HG03045 (cell line): ENCODE measurements around the gene SPATA13.
A peak's percentile ranks its signal among the peaks of the same experiment; 100 is the strongest.

Source experiments
- ATAC-seq: cut with Tn5 transposase; IDR thresholded peaks from one replicate; pipeline ENCODE4 v1.9.1; 2021; ENCODE audit warnings: mild to moderate bottlenecking, moderate library complexity; ENCODE audit not compliant: unreplicated experiment

The SPATA13 gene

DNA sequence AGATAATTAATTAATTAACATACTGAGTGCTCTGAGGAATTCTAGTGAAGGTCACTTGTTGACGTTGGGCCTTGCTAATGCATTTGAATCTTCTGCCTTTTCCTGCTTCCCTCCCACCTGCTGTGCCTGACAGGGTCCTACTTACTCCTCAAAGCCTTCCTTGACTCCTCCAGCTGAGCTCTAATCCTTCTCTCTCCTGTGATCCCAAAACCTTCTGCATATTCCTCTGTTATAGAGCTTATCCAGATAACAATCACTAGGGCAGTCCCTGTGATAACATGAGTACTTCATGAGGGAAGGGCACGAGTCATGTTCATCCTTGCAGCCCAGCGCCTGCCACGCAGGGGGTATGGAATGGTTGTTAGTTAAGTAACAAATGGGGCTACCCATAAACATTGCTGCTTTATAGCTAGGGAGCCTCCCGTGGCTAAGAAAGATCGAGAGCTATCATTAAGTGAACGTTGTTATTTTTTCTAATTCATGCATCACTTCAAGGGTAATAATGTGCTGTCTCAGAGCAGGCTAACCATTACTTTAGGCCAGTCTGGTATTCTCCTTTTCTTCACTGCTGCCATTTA is 19.1 kb upstream of the SPATA13 start:
- no peak for ATAC-seq

DNA sequence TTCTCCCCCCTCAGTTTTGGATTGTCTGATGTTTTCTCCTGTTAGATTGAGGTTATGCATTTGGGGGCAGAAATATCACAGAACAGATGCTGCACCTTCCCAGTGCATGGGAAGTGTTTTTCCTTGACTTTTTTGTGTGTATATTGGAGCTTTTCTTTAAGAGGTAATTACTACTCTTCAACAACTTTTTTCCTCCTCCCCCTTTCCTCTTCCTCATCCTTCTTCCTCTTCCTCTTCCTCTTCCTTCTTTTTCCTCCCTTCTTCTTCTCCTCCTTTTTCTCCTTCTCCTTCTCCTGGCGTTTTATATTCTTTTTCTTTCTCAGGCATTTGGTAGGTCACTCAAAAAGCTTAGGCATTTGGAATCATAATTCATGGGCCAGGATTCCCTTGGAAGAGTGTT is 18.1 kb upstream of the SPATA13 start:
- no peak for ATAC-seq

DNA sequence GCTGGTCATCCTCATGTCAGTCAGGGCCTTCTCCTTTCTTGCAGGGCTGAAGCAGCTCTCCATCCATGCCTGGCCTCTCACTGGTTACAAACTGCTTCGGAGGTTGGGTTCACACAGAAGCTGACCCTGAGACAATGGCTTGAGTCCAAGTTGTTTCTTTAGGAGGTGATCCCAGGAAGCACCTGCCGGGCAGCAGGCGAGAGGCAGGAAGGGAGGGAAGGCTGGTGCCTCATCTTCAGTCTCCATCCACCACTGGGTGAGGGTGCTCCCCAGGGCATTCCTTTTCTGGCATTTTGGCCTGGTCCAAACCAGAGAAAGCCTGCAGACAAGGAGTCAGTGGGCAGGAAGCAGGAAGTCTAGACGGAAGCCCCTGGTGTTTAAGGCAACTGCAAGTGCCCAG is 17.6 kb upstream of the SPATA13 start:
- no peak for ATAC-seq

DNA sequence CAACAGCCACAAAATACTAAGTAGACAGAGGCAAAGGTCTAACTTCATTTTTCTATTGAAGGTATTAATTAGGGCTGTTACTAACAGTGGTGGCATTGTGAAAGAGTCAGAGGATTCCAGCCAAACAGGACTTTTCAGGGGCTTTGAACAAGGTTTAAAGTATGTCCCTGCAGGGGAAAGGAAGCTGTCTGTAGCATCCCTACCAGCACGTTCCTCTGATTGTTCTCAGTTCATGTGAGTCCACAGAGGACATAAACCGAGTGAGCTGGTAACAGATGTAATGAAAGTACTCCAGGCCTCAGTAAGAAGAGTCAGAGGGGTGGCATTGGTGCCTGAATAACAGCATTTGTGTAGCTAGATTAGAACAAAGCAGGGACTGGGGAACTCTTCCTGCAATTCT is 15.3 kb upstream of the SPATA13 start:
- ATAC-seq = no peak

DNA sequence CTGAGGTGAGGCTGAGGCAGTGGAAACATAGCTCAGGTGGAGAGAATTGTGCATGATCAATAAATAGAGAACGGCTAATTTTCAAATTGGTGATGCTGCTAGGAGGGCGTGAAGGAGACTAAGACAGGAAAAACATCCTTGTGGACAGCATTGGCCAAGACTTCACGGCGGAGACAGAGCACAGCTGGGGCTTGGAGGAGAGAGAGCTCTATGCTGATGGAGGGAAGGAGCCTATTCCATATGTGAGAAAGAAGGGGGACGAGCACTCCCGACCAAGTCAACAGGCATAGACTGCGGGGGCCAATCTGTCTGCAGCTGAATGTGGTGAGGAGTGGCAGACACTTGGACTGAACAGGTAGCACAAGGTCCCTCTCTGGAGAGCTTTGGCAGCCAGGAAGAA is 14.8 kb upstream of the SPATA13 start:
- no peak for ATAC-seq

DNA sequence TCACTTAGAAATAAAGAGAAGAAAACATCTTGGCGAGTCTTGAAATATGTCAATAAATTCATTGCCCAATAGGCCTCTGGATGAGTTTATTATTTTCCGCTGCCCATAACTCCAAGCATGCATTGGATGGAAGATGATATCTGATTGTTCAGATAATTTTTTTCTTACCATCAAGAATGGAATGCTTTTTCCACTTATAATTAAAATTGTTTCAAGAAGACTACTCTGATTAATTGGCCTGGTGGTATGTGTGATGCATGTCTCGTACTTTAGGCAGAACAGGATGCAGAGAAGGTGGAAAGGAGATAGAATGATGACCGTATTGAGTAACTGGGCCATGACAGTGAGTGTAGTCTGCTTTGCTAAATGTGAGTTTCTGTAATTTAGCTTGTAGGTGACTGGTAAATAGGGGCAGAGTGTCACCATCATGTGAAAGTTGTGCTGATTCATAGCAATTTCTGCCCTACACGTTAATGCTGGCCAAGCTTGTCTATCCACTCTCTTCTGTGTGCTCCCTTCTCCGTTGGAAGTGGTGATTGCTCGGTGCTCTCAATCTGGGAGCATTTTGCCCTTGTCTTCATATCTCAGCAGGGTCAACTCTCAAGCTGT is 13.5 kb upstream of the SPATA13 start:
- ATAC-seq = no peak

DNA sequence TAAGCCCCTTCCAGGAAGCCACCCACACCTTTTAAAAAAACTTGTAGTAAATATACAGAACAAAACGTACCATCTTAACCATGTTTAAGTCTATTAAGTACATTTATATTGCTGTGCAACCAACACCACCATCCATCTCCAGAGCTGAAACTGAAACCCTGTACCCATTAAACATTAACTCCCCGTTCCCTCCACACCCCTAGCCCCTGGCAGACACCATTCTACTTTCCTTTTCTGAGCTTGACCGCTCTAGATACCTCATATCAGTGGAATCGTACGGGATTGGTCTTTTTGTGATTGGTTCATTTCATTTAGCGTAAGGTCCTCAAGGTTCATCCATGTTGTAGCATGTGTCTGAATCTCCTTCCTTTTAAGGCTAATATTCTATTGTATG is 13.0 kb upstream of the SPATA13 start:
- ATAC-seq = no peak

DNA sequence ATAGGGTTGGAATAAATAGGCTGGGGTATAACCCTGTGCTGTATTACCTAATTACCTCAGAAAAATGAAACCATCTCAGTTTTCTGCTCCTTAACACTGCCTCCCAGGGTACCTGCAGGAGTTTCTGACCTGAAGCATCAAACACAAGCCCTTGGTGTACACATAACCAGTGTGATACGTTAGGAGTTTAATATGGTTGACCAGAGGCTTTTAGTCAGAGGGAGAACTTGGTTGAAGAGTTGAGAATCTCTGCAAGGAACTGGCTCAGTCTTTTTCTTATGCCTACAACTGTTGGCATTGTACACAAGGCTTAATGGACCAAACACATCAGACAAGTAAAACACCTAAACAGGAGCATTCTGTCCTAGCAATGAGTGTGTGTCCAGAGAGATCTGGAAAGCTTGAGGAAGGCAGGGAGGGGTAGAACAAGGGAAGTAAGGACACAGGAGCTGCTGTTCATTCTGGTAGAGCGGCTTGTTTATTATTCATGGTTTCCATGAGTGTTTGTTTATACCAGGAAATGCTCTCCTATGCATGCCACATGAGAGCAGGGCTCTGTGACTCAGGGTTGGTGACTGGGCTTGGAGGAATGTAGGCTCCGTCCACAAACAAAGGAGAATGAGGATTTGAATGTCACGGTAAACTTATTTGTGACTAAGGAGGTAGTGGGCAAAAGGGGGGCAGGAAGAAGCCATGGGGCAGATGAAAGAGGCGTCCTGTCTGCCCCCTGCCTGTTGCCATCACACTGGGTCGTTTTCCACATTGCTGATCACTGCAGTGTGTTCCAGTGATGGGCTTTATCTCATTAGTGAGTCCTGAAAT is 11.9 kb upstream of the SPATA13 start:
- no peak for ATAC-seq

DNA sequence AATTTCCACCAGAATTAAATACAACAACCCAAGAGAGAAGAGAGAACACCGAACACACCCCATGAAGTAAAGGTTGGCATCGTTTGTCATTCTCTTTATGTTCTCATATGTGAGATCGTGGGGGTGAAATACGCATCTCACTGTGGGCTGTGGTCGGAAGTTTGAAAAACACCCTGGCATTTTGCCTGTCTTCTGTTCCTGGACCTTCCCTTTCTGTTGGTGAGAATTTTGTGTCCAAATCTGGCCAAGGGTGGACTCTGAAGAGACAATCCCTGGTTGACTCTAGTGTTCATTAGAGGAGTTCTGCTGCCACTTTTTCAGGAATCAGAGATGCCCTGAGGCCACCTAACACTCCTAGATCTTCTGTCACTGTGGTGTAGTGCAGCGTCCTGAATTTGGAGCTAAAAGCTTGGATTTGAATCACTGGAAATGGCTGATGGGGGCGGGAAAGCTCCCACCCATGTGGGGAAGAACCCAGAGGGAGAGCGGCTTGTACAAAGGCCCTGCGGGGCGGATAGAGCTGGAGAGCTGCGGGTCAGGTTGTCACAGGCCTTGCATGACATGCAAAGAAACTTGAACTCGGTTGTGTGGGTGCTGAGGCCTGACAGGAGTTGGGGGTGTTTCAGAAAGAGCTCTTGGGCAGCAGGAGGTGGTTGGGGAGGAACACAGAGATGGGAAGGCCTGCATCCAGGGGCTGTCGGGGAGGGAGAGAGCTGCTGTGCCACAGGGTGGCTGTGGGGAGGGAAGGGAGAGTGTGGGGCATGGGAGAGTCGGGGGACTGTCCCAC is 11.1 kb upstream of the SPATA13 start:
- ATAC-seq = no peak

DNA sequence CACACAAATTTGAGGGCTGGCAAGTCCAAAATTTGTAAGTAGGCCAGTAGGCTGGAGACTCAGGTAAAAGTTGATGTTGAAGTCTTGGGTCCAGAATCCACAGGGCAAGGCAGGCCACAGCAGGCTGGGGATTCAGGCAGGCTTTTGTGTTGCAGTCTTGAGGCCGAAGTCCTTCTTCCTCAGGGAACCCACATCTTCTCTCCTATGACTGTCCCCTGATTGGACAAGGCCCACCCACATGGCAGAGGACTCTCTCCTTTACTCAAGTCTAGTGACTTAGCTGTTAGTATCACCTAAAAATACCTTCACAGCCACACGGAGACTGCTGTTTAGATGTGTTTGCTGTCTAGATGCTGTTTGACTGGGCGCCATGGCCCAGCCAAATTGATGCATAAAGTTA is 9.9 kb upstream of the SPATA13 start:
- no peak for ATAC-seq

DNA sequence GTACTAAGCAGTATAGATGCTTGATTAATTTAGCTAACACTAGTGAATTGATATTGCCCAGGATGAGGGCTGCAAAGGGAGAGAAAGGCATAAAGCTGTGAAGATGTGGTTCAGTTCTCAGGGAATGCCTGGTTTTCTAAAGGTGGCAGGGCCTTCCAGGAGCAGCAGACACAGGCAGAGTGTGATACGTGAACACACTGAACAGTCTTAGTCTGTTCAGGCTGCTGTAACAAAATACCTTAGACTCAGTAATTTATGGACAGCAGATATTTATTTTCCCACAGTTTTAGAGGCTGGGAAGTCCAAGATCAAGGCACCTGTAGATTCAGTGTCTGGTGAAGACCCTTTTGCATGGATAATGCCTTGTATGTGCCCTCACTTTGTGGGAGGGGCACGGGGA is 8.7 kb upstream of the SPATA13 start:
- ATAC-seq = no peak

DNA sequence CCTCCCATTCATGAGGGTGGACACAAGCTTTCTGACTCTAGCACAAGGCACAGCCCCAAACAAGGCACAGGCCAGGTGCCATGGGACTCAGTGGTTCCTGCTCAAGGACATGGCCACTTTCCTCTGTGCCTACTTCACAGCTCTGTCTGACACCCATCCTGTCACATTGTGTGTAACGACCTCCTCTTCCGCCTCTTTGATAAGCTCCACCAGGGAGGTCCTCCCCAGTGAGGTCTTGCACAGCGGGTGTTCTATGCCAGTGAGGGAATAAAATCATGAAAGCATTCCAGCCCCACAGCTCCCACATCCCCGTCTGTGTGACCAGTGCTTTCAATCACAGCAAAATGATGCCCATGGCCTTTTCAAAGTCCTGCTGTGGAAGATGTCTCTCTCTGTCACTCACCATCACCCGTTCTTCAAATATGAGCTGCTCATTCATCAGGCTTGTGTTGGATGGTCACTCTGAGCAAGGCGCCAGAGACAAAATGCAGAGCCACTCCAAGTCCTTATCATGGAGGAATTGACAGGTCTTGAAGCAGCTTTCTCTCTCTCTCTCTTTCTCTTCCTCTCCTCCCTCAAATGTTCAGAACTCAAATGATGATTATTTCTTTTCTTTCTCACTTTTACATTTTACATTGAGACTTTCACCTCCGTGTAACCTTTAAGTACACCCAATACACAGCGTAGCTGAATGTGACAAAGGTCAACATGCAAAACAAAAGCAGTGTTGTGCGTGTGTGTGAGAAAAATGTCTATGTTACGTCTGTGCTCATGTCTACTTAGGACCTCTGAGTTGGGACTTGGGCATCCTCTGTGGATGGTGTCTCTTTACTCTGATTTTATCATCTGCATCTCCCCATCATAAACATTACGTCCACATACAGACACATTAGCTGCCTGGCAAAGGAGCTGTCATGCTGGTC is 8.0 kb upstream of the SPATA13 start:
- ATAC-seq = no peak

DNA sequence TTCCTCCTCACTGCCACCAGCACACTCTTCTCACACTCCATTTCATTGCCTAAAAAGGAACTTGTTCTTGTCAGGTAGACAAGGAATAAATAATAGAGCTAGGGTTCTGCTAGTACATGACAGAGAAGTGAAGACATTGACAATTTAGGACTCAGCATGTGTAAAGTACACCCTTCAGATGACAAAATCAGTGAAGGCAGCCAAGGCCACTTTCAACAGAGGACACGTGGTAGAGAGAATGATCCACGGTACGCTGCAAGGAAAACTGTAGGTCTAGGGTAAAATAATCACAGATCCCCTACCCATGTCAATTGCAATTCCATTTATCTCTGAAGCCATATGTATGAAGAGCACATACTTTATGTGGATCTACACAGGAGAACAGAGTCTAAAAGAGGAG is 7.2 kb upstream of the SPATA13 start:
- ATAC-seq = no peak

DNA sequence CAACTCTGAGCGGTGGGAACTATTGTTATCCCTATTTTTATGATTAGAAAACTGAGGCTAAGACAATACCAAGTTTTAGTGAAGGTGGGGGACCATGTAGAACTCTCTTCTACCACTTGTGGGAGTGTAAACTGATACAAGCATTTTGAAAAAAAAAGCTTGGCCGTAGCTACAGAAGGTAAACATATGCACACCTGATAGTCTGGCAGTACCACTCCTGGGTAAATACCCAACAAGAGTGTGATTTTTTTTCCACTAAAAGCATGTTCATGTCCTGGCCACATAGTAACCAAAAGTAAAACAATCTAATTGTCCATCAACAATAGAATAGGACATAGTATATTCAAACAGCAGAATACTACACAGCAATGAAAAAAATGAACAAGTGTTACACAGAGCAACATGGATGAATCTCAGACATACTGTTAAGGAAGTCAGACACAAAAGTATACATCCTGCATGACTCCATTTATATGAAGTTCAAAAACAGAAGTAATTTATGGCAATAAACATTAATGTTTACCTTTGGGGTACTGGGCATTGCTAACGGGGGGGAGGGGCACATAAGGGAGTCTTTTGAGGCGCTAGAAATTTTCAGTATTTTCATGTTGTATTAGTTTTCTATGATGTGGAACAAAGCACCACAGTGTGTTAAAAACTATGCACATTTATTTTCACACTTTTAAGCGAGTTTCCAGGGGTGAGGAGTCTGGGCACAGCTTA is 6.4 kb upstream of the SPATA13 start:
- ATAC-seq = no peak

DNA sequence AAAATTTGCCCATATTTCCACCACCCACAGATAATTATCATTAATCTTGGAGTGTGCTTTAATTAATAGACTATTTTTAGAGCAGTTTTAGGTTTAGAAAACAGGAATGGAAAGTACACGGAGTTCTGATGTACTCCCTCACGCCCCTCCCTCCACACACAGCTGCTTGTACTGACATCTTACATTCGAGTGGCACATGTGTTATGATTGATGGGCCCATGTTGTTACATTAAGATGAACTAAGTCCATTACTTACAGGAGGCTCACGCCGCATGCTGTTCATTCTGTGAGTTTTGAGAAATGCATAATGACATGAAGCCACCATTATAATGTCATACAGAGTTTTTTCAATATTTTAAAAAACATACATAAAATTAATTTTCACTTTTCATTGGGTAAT is 1.2 kb upstream of the SPATA13 start:
- ATAC-seq = no peak

DNA sequence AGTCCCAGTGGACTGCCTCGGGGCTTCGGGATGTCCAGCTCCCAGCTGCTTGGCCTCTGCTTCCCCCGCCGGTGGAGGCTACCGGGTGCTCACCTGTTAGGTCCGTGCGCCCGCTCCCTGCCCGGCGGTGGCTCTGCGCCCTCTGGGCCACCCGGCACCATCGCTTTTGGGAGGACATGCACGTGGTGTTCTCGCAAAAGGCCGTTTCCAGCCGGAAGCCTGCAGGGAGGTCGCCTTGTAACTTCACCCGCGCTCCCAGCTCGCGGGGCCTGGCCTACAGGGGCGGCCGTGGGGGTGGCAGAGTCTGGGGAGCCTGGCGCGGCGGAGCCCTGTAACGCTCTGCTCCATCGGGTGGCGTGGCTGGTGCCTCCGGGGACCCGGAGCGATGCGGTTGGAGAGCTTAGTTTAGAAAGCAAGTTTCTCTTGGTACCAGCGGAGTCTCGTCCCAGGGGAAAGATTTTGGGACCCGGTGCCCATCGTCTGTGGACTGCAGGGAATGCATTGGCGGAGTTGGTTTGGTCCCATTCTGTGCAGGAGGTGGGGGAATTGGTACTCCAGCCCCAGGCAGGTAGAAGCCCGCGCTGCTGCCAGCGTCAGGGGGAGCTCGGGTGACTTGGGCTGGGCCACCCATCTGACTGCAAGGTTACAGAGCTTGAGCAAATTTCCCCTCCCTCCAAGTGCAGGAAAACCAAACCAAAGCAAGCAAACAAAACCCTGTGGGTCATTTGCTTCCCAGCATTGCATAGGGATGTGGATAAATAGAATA is 673 bp downstream of the SPATA13 start:
- ATAC-seq = peak; percentile 41

DNA sequence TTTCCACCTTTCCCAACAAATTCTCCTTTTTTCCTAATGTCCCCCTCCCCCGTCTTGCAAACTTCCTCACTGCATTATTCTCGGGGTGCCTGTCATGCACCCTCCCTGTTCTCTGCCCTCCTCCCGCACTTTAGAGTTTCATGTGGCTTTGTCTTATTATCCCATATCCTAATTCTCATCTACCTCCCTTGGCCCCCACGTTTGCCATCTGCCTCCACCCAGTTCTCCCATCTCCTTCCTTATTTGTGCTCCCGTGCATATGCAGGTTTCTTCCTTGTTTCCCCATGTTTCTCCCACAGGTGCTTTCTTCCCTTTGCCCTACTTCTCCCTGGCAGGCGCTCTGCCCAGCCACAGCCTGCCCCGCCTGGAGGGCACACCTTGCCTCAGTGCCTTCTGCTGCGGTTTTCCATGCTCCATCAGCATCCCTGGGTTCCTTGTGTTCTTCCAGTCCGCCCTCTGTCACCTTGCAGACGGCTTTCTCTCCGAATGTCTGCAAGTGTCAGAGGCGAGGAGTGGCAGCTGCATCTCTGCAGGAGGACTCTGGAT is 1.5 kb downstream of the SPATA13 start:
- ATAC-seq = no peak

DNA sequence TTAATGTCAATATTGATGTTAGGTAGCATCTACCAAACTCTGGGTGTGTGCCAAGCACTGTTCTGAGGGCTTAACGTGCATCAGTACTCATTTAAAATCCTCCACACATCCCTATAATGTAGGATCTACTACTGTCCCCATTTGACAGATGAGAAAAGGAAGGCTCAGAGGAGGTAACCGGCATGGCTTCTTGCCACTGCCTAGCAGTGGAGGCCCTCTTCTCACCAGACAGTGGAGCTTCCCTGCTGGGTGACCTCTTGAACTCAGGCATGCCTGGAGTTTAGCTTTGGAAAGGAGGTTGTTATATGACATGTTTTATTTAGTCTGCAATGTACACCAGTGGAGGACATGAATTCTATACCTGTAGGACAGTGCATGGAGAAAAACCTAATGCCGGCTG is 2.1 kb downstream of the SPATA13 start:
- no peak for ATAC-seq

DNA sequence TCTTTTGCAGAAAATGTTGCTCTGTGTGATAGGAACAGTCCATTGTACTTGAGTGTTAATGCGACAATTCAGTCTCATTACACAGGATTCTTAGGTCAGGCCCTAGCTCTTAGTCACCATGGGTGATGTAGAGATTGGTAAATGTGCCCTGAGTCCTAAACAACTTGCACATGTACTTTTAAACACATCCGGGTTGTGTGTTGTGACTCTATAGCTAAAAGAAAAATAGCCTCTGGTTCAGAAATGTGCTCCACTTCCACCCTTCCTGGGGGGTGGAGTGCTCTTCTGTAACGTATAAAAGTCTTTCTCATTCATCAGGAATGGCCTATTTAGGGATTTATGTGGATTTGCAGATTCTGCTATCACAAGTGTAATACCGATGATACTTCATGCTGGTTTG is 5.2 kb downstream of the SPATA13 start:
- no peak for ATAC-seq
